GM20000 (cell line): ENCODE data around the gene MAP2K5.

Source experiments
- DNase-seq: peaks from one replicate; pipeline ENCODE4 v3.0.0; 2012; ENCODE audit warnings: low spot score
- TF ChIP-seq, protein P1 (sequence below): IDR thresholded peaks from 2 replicates; pipeline ENCODE4 v1.5.1; 2012; ENCODE audit warnings: mild to moderate bottlenecking, control low read depth; ENCODE audit errors: extremely low read depth, missing control alignments

MAP2K5 gene

GRCh38 chr15:67821784-67822440 is 279.4 kb downstream of the MAP2K5 start:
- TF ChIP-seq, protein P1, sequence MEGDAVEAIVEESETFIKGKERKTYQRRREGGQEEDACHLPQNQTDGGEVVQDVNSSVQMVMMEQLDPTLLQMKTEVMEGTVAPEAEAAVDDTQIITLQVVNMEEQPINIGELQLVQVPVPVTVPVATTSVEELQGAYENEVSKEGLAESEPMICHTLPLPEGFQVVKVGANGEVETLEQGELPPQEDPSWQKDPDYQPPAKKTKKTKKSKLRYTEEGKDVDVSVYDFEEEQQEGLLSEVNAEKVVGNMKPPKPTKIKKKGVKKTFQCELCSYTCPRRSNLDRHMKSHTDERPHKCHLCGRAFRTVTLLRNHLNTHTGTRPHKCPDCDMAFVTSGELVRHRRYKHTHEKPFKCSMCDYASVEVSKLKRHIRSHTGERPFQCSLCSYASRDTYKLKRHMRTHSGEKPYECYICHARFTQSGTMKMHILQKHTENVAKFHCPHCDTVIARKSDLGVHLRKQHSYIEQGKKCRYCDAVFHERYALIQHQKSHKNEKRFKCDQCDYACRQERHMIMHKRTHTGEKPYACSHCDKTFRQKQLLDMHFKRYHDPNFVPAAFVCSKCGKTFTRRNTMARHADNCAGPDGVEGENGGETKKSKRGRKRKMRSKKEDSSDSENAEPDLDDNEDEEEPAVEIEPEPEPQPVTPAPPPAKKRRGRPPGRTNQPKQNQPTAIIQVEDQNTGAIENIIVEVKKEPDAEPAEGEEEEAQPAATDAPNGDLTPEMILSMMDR = no peak
- peak; percentile 48 for DNase-seq

GRCh38 chr15:67822537-67823313 is 280.2 kb downstream of the MAP2K5 start:
- peak; percentile 59 for DNase-seq

DNA sequence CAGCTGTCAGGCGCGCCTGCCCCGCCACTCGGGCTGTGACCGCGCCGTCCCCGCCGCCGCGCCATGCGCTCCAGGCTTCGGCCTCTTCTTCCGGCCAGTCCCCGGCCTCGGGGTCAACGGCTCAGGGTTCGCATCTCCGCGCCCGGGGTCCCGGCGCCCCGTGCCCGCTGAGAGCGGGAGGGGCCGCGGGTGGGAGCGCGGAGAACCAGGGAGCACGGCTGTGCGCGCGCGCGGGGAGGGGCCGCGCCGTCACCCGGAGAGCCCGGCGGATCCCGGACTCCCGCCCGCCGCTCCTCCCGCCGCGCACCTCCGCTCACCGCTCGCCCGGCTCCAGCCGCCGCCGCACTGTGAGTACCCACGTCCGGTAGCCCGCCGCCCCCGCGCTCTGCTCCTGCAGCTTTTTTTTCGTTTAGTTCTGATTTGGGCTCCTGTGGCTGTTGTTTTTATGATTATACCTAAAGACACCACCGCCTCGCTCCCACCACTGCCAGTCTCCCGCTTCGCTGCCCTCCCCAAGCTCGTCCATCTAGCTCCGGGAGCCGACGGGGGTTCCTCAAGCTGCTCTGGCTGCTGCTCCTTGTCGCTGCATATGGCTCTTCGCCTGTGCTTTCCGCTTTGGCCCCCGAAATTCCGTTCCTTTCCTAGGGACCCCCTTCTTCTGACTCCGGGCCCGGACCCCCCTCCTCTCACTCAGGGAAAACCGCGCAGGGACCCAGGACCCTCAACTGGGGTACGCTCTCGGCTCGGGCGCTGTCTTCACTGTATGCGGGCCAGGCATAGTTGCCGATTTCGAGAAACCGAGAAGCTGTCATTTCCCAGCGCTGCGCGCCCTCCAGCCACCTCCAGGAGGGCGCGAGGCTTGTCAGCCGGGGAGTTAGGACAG is 281.1 kb downstream of the MAP2K5 start:
- peak; percentile 58 for DNase-seq

More at GRCh38 chr15:67822537-67823313, 280.2 kb downstream of the MAP2K5 start:
- TF ChIP-seq, protein P1 = no peak

GRCh38 chr15:67824197-67824968 is 281.9 kb downstream of the MAP2K5 start:
- TF ChIP-seq, protein P1 = no peak
- DNase-seq = peak; percentile 45

More for the DNA sequence above, 281.1 kb downstream of the MAP2K5 start:
- TF ChIP-seq, protein P1 = no peak

- peak; percentile 73 for DNase-seq
- TF ChIP-seq, protein P1 = no peak
These were observed 282.7 kb downstream of the MAP2K5 start, which contains the start of gene SKOR1 for GRCh38 chr15:67824976-67825880. TSS of gene SKOR1 (plus strand) at chr15:67825509. CDS start at chr15:67825603, 94 bp downstream.
